GM12892 (cell line): ENCODE results near the gene NRF1.
"Not testable (repeated sequence)": the region's sequence is repeated elsewhere in the genome, so short reads cannot be mapped to it uniquely, and the experiment has no call there.

Experiments used
- DNase-seq: peaks from one replicate; pipeline ENCODE4 v3.0.0; 2011; ENCODE audit not compliant: insufficient read length
- FAIRE-seq: peaks from 2 replicates; lab custom pipeline; 2011; peaks lifted over from hg19 to GRCh38; lab: Jason Lieb, UNC
- POLR2A ChIP-seq: IDR thresholded peaks from 2 replicates; pipeline ENCODE4 v1.6.1; 2011; ENCODE audit warnings: low read depth, low read length, control low read depth
- POLR2AphosphoS5 ChIP-seq: IDR thresholded peaks from 2 replicates; pipeline ENCODE4 v1.6.1; 2011; ENCODE audit warnings: low read depth, low read length, control low read depth
- TAF1 ChIP-seq: IDR thresholded peaks from 2 replicates; pipeline ENCODE4 v1.6.1; 2011; ENCODE audit warnings: low read depth, mild to moderate bottlenecking, control low read depth, low read length, borderline replicate concordance

NRF1 gene

GRCh38 chr7:129588268-129588667 is 23.3 kb upstream of the NRF1 start:
- DNase-seq (no peak), FAIRE-seq (no peak)
- TF ChIP-seq POLR2AphosphoS5 (no peak), TAF1 (no peak), POLR2A (no peak)

GRCh38 chr7:129591868-129592267 is 19.7 kb upstream of the NRF1 start:
- TF ChIP-seq POLR2AphosphoS5 (no peak), POLR2A (no peak), TAF1 (no peak)
- DNase-seq (no peak), FAIRE-seq (no peak)

- not testable (repeated sequence) for FAIRE-seq, DNase-seq
Measured at GRCh38 chr7:129596386-129596785, 15.1 kb upstream of the NRF1 start.

- FAIRE-seq, result no peak
- DNase-seq, result no peak
- no peak for TF ChIP-seq POLR2AphosphoS5
Measured at GRCh38 chr7:129597672-129598071, 13.8 kb upstream of the NRF1 start.

- no peak for TF ChIP-seq TAF1
- no peak for TF ChIP-seq POLR2AphosphoS5
- no peak for TF ChIP-seq POLR2A
- no peak for DNase-seq
- FAIRE-seq, result no peak
Measured at GRCh38 chr7:129599174-129599573, 12.3 kb upstream of the NRF1 start.

GRCh38 chr7:129603594-129603993 is 7.9 kb upstream of the NRF1 start:
- DNase-seq, FAIRE-seq: not testable (repeated sequence)

- not testable (repeated sequence) for FAIRE-seq
Measured at GRCh38 chr7:129604021-129604420, 7.5 kb upstream of the NRF1 start.

GRCh38 chr7:129604713-129605437 is 6.6 kb upstream of the NRF1 start:
- DNase-seq (no peak), FAIRE-seq (no peak)
- TF ChIP-seq POLR2AphosphoS5, result no peak
- TF ChIP-seq TAF1, result no peak
- no peak for TF ChIP-seq POLR2A

More at GRCh38 chr7:129604021-129604420, 7.5 kb upstream of the NRF1 start:
- not testable (repeated sequence) for DNase-seq

- TF ChIP-seq POLR2AphosphoS5, result no peak
- DNase-seq (no peak), FAIRE-seq (no peak)
Measured at GRCh38 chr7:129605960-129606614, 5.4 kb upstream of the NRF1 start.

GRCh38 chr7:129606803-129607202 is 4.7 kb upstream of the NRF1 start:
- peak; percentile 30 for FAIRE-seq
- DNase-seq, result no peak
- TF ChIP-seq TAF1, result no peak
- no peak for TF ChIP-seq POLR2A
- no peak for TF ChIP-seq POLR2AphosphoS5

- TF ChIP-seq TAF1 (no peak), POLR2AphosphoS5 (no peak), POLR2A (no peak)
- DNase-seq (peak; percentile 37), FAIRE-seq (no peak)
Measured at GRCh38 chr7:129607471-129608120, 3.9 kb upstream of the NRF1 start.

GRCh38 chr7:129609666-129610065 is 1.9 kb upstream of the NRF1 start:
- FAIRE-seq (no peak), DNase-seq (no peak)
- TF ChIP-seq POLR2A (no peak), POLR2AphosphoS5 (no peak), TAF1 (no peak)

- no peak for DNase-seq
- no peak for FAIRE-seq
Measured at GRCh38 chr7:129610709-129611245, 743 bp upstream of the NRF1 start.

More at GRCh38 chr7:129610709-129611245, 743 bp upstream of the NRF1 start:
- TF ChIP-seq TAF1, result no peak
- no peak for TF ChIP-seq POLR2A
- TF ChIP-seq POLR2AphosphoS5, result no peak
